ENCODE results near the gene EWSR1. TPM values are rescaled to one million over a fixed set of nuclear protein-coding genes. Genes with fewer than 3 reads are reported as not detected.

EWSR1 gene
- total RNA-seq, 1 donor from 2014 or later: 148 TPM

- no peak for DNase-seq (ENCODE audit: low read depth)
Measured at GRCh38 chr22:29251265-29251664, 16.8 kb upstream of the EWSR1 start.

DNA sequence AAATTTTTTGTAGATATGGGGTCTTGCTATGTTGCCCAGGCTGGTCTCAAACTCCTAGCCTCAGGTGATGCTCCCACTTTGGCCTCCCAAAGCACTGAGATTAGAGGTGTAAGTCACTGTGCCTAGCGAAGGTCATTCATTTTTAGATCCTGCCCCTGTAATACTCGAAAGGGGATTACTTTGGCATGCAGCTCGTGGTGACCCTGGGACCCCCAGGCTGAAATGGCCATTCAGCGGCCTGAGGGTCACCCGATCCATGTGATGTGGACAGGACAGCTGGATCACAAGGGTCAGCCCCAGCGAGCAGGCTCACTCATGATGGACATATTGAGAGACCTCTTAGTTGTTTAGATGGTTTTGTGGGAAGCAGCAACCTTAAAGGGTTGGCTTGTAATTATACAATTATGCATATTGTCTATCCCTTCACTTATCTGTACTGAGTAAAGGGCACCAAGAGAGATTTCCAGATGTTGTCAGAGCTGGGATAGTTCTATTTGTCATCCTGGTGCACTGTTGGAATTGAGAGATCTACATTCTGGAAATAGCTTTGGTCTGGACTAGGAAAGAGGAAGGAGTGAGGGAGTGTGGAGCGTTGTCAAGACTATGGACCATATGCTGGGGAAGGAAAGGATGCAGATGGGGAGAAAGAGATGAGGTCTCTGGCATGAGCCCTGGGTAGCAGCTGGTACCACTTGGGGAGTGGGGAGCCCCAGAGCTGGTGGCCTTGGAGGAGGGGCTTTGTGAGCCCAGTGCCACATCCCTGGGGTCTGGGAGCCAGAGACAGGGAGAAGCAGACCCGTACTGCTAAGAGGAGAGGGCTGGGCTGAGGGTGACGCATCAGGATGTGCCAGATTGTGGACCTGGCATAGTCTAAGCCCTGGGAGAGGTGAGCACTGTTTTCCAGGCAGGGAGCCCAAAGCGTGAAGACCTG is 15.8 kb upstream of the EWSR1 start:
- no peak for DNase-seq (ENCODE audit: low read depth)

DNA sequence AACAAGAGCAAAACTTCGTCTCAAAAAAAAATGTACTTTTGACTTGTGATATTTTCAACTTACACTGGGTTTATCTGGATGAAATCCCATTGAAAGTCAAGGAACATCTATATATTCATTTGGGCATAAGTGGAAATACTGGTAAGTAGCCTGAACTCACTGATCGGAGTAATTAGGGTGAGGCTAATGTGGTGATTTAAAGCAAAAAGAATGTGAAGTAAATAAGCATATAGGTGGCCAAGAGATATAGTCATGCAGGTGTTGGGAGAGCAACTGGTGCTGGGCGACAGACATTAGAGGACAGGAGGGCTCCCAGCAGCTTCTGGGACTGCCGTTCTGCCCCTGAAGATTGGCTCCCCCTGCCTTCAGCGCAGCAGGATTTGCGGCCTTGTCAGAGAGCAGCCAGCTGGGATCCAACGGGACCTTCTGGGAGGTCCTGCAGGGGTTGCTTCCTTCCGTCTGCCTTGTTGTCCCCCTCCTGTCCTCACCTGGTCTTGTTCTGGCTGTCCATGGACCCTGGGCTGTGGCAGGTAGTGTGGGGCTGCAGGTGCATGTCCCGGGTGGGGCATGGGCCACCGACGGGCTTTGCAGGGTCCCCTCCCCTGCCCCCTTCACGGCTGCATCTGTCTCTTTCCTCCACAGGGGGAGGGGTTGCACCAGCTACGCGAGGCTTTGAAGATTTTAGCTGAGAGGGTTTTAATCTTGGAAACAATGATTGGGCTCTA is 14.3 kb upstream of the EWSR1 start:
- DNase-seq (ENCODE audit: low read depth): no peak

- no peak for DNase-seq (ENCODE audit: low read depth)
Measured at GRCh38 chr22:29254286-29254660, 13.8 kb upstream of the EWSR1 start.

DNA sequence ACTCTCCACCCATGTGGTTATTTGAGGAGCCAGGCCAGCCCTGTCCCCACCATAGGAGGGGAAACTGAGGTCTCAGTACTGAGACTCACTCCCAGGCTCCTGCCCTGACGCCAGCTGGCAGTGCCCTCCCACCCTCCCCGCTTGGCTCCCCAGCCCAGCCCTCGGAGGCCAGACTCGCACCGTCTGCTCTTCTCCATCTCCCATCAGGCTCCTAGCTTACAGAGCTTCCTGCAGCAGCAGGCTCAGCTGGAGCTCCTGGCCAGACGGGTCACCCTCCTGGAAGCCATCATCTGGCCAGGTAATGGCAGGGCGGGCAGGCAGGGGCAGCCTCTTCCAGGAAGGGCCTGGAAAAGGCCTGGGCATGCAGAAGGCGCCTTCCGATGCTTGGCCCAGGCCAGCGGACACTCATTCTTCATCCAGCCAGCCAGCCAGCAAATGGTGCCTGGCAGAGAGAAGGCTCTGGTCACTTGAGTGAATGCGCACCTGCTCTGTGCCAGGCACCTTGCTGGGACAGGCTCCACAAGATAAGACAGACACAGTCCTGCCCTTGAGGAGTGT is 12.9 kb upstream of the EWSR1 start:
- DNase-seq (ENCODE audit: low read depth): no peak

GRCh38 chr22:29256606-29257325 is 11.3 kb upstream of the EWSR1 start:
- no peak for DNase-seq (ENCODE audit: low read depth)

DNA sequence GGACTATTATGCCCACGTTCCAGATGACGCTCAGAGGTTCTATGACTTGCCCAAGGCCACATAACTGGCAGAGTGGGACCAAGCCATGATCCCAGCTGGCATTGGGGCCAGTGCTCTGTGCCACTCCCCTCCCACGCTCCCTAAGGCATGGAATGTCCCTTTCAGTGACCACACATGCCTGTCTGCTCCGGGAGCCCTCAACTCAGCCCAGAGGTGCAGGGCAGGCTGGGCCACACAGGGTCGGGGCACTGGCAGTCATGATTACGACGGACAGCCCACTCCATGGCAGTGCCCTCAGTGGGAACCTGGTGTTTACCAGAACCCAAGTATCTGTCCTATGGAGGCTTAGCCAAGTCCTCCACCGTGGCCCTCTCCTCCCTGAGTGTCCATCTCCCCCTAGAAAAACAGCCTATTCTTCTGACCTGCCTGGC is 10.3 kb upstream of the EWSR1 start:
- DNase-seq (ENCODE audit: low read depth): no peak

GRCh38 chr22:29258407-29259252 is 9.4 kb upstream of the EWSR1 start:
- no peak for DNase-seq (ENCODE audit: low read depth)

DNA sequence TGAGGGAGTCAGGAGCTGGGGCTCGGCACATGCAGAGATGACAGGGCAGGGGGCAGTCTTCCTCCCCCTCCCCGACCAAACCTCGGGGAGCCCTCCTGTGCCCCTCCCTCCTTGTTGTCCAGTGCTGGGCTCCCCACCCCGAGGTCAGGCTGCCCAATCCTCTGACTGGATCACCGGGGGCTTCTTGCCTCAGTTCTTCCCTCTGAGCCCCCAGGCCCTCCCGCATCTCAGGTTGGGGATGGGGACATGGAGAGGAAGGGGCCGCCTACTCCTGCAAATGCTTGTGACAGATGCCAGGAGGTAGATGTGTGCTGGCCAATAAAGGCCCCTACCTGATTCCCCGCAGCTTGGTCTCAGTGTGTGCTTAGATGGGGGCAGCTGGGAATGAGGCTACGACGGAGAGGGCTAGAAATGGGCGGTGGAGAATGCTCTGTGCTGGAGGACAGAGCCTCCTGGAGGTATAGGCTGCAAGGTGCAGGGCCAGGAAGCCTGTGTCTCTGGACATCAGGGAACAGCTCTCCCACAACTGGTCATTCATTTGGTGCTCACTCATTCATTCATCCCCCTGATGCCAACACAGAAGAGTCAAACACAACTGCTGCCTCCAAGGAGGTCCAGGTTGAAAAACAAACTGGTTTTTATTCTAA is 8.7 kb upstream of the EWSR1 start:
- no peak for DNase-seq (ENCODE audit: low read depth)

DNA sequence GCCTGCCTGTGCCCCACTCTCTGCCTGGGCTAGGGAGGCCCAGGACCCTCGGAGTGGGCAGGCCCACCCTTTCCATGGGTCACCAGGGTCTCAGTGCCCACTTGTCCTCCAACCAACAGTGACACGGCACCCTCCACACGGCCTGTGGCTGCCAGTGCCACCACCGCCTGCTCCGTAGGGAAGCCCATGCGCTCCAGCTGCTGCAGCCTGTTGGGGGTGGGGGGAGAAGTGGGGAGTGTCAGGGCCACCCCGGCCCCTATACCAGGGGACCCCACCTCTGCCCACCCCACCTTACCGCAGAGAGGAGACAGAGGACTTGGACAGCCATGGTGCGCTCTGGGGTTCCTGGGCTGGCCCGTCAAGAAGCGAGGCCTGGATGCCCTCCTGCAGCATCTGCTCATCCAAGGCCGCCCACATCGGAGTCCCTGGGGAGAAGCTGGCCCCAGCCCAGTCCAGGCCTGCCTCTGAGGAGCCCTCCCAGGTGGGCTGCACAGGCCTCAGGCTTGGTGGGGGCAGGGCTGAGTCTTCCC is 8.0 kb upstream of the EWSR1 start:
- no peak for DNase-seq (ENCODE audit: low read depth)

DNA sequence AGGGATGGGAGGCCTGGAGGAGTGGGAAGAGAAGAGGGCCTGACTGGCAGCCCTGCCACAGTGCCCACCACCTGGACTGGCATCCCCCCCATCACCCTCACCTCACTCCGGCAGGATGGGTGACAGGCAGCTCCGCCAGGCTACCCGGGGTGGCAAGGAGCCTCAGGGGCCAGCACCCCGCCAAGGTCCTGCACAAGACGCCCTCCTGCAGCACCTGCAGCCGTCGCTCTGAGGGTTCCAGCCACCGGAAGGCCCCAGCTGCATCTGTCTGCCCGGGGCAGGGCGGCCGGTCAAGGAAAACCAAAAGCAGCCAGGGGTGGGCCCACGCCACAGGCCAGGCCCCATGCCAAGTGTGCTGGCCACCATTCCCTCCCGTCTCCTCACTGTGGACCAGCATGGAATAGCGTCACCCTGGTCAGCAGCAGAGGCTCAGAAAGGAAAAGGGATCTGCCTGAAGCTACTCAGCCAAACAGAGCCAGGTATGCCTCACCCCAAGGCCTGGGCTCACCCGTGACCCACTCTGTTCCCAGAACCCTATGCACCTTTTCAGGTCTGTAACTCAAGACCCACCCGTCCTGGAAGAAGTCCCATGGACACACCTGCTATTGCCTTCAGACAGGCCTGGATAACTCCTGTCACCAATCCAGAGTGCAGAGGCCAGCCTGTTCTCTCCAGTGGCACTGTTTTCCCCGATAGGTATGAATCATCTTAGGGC is 7.3 kb upstream of the EWSR1 start:
- no peak for DNase-seq (ENCODE audit: low read depth)

DNA sequence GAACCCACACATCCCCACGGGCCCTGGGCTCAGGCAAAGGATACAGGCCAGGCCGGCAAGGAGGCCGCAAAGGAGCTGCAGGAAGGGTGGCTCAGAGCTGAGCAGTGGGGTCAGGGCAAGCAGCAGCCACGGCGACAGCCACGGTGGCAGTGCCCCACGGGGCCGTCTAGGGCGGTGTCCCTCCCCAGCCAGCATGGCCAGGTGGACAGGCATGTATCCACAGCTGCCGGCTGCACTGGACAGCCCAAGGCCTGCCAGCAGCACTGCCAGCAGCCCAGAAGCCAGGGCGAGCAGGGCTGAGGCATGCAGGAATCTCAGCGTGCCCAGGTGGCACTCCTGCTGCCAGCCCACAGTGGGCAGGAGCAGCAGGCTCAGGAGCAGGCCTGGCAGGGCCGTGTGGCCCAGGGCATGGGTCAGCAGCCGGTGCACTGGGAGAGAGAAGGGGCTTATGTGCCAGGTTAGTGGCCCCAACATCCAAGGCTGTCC is 4.2 kb upstream of the EWSR1 start:
- DNase-seq (ENCODE audit: low read depth): no peak

DNA sequence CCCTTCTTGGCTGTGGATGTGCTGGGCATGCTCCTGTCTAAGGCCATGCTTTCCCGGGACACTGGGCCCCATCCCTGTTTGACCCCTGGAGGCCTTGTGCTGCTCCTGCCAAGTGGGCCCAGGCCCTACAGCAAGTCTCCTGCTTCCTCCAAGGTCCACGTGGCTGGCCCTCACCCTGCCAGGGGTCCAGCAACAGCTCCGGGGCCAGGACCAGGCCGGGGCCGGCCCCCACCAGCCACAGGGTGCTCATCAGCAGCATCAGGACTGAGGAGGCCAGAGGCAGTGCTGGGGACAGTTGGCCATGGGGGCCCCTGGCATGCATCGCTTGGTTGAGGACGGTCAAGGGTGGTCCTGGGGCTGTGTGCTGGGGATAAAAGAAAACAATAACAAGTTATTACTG is 2.8 kb upstream of the EWSR1 start:
- no peak for DNase-seq (ENCODE audit: low read depth)

GRCh38 chr22:29265929-29266328 is 2.1 kb upstream of the EWSR1 start:
- DNase-seq (ENCODE audit: low read depth): no peak

- no peak for DNase-seq (ENCODE audit: low read depth)
Measured at GRCh38 chr22:29266564-29267461, 1.3 kb upstream of the EWSR1 start.

- DNase-seq (ENCODE audit: low read depth): no peak
Measured at GRCh38 chr22:29267462-29267857, 608 bp upstream of the EWSR1 start.

GRCh38 chr22:29268511-29269229 is 602 bp downstream of the EWSR1 start:
- no peak for DNase-seq (ENCODE audit: low read depth)

DNA sequence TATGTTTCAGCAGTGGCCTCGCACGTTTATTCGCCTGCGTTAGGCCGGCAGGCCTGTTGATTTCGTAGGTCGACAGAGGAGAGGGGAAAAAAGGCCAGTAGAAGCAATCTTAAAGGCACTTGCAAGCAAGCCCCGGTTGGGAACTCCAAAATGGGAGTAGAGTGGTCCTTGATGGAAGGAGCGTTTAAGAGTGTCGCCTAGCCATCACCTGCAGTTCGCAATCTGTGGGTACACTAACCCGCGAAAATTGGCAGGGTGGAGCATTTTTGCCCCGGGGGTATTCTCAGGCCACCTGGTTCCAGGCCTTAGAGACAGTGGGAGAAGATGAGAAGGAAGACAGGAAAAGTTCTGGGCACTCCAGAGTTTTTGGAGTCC is 1.1 kb downstream of the EWSR1 start:
- no peak for DNase-seq (ENCODE audit: low read depth)
